ENCODE data around the gene SKIC8. TPM values are rescaled to one million over a fixed set of nuclear protein-coding genes. Genes with fewer than 3 reads are reported as not detected.

SKIC8 gene
- 91.5 and 95.4 TPM in 2 replicates for total RNA-seq

DNA sequence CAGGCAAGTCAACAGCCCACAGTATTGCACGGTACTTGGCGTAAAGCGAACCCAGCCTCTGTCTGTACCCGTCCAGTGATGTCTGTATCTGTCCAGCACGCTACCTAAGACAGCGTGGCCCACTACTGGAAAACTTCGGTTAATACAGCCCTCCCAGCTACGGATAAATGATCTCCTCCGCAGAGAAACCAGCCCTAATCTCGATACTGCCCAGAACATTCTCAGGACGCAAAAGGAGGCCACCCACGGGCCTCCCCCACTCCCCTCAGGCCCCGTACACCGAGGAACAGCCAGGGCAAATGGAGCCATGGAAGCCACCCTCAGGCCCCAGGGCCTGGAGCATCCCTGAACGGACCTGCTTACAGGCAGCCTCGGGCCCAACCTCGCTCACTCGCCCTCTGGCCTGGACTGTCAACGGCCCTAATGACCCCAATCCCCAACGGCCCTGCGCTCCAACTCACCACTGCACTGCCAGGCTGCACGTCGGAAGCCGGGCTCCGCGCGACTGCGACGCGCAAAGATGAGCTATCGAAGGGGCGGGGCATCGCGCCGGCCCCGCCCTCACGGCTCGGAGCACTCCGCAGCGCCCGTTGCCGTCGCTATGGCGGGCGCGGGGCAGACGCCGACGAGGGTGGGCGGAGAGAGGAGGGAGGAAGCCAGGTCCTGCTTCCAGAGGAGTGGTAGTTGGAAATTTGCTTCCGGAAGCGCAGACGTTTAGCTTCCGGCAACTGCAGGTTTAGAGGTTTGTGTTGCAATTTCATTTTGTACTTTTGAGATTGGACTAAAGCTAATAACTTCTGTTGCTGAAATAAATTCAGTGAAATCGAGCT, at the start of gene SKIC8:
Gene SKIC8, minus strand, starts transcription at position 509 of the 830 bp plus-strand sequence. CDS start 3,923 bp downstream, outside the sequence.
- DNase-seq (ENCODE audit: low read depth, low spot score) = peak; percentile 57

GRCh38 chr15:78347586-78348543, 48.5 kb upstream of the SKIC8 start:
- DNase-seq (ENCODE audit: low read depth, low spot score) = no peak

- DNase-seq (ENCODE audit: low read depth, low spot score) = no peak
These were observed 46.2 kb upstream of the SKIC8 start for GRCh38 chr15:78345396-78346125.

DNA sequence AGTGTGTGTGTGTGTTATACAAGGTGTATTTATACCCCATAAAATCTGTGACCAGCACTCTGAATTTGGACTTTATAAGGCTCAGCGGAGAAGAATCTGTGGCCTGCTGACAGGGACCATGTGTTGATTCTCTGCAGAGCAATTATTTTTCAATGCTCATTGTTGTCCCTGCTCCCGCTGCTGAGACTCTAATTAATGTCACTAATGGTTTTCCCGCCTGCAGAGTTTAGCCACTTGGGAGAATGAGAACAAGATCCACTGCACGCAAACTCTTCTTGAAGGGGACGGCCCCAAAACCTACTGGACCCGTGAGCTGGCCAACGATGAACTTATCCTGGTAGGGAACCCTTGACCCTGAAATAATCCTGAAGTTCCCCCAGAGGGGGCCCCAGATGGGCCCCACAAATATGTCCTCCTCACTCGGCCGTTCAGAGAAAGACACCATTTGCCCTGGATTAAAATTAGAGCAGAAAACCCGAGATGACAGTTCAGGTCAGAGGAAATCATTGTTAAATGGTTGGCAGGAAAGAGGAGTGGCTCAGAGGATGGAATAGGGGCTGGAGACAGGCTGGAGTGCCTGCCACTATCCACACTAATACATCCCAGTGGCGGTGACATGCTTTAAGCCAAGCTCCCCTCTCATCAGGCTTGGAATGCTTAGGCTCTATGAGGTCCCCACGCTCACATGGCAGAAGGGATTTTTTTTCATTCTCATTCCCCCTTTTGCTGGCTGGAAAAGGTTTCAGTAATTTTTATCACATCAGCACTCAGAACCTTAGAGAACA, 44.1 kb upstream of the SKIC8 start:
- DNase-seq (ENCODE audit: low read depth, low spot score) = no peak

DNA sequence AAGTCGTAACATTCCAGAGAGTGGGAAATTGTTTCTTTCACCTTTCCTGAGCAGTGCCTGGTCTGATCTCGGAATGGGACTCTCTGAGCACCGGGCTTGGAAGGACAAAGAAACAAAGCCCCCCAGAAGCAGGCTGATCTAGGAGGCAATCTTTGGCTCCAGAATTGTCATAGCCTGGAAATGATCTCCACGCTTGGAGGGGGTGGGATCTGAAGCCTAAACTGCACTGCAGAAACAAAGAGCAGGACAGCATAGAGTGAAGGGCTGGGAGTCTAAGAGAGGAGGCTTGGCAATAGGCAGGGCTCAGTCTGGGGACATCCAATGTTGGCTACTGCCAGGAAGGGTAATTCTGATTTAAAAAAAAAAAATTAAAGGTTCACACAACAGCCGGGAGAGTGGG, 42.6 kb upstream of the SKIC8 start:
- DNase-seq (ENCODE audit: low read depth, low spot score) = no peak

DNA sequence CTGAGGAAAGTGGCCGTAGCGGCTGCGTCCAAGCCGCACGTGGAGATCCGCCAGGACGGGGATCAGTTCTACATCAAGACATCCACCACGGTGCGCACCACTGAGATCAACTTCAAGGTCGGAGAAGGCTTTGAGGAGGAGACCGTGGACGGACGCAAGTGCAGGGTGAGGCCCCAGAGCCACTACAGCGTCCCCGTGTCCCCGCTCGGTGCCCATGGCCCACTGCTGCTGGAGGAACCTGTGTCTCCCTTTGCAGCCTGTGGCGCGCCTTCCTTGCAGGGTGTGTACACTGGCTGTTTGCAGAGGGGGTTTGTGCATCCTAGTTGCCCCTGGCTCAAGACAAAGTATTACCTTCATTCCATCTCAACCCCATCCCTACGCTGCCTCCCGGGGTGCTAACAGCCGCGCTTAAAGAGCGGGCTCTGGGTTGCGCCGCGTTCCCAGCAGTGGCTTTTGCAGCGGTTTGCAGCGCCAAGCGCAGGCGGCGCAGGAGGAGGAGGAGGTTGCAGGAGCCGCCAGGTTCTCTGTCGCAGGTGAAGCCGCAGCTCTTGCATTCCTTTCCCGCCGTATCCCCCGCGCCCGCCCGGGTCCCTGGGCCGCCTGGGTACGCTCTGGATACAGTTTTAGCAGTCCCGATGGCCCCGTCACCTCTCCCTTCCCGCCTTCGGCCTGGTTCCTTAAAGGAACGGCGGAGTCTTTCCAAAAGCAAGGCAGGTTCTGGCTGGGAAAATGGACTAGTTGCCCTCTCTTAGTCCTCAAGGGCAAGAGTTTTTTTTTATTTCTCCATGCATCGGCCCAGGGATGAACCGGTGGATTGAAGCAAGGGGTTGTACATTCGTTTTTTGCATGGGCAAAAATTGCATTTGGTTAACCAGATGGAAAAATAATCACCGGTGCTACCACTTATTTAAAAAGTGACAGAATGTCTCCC, 41.9 kb upstream of the SKIC8 start:
- DNase-seq (ENCODE audit: low read depth, low spot score) = no peak

- no peak for DNase-seq (ENCODE audit: low read depth, low spot score)
These were observed 41.0 kb upstream of the SKIC8 start, which contains the start of gene CRABP1 for GRCh38 chr15:78340231-78341056. Gene CRABP1 (plus strand): TSS chr15:78340353. CDS start chr15:78340429, 76 bp downstream.

DNA sequence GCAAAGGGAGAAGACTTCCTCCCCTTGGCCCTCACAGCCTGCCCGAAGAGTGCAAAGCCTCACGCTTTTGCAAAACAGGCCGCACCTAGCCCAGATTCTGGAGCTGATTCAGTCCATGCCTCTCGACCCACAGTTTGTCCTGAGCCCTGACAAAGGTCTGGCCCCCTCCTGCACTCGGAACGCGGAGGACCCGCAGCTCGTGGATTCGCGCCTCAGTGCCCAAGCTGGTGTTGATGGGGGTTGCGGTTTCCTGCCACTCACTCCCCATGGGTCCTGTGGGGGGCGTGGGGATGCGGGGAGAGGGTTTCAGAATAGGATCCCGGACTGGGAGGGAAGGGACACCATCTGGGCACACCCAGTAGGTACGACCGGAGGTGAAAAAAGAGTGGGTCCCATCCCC, 40.1 kb upstream of the SKIC8 start:
- no peak for DNase-seq (ENCODE audit: low read depth, low spot score)

- DNase-seq (ENCODE audit: low read depth, low spot score) = no peak
These were observed 39.4 kb upstream of the SKIC8 start for GRCh38 chr15:78338781-78339180.

GRCh38 chr15:78335985-78336384, 36.6 kb upstream of the SKIC8 start:
- no peak for DNase-seq (ENCODE audit: low read depth, low spot score)

- no peak for DNase-seq (ENCODE audit: low read depth, low spot score)
These were observed 35.4 kb upstream of the SKIC8 start for GRCh38 chr15:78334845-78335244.

GRCh38 chr15:78329625-78330024, 30.2 kb upstream of the SKIC8 start:
- DNase-seq (ENCODE audit: low read depth, low spot score) = no peak

- DNase-seq (ENCODE audit: low read depth, low spot score) = no peak
These were observed 28.1 kb upstream of the SKIC8 start for GRCh38 chr15:78327466-78327865.

- no peak for DNase-seq (ENCODE audit: low read depth, low spot score)
These were observed 25.9 kb upstream of the SKIC8 start for GRCh38 chr15:78325092-78325843.

DNA sequence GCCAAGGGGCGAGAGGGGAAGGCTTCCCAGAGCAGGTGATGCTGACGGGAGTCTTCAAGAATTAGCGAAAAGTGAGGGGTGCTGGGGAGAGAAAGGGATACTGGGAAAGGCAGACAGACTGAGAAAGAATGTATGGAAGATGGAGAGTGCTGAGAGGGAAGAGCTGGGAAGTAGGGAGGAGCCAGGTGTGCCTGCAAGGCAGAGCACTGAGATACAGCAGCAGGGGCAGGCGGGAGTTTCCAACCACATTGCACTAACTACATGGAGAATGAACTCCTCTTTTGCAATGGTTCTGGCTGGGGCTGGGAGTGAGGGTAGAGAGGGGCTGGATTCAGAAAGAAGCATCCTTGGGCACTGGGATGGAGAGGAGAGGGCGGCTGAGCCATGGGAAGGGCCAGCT, 24.7 kb upstream of the SKIC8 start:
- no peak for DNase-seq (ENCODE audit: low read depth, low spot score)

GRCh38 chr15:78323693-78324092, 24.3 kb upstream of the SKIC8 start:
- DNase-seq (ENCODE audit: low read depth, low spot score) = no peak

- no peak for DNase-seq (ENCODE audit: low read depth, low spot score)
These were observed 23.5 kb upstream of the SKIC8 start for GRCh38 chr15:78322724-78323521.

Data from pulmonary artery endothelial cell (primary cell).